Keratinocyte (primary cell): ENCODE data around the gene ADARB2. TPM values are rescaled to one million over a fixed set of nuclear protein-coding genes. Genes with fewer than 3 reads are reported as not detected.

Source experiments
- DNase-seq: peaks from one replicate; pipeline ENCODE4 v3.0.0-alpha.2; 2011; ENCODE audit warnings: low read depth, missing footprints, low spot score
- FAIRE-seq: peaks from 2 replicates; lab custom pipeline; 2011; peaks lifted over from hg19 to GRCh38; lab: Jason Lieb, UNC
- H2AFZ ChIP-seq: 2 replicates; pipeline ENCODE4 v1.6.0; 2012; ENCODE audit warnings: low read length, control low read depth, inconsistent platforms; ENCODE audit not compliant: control insufficient read depth
- H3K27ac ChIP-seq: 2 replicates; pipeline ENCODE4 v1.5.1; 2011; ENCODE audit warnings: low read length; ENCODE audit not compliant: control insufficient read depth, insufficient read depth
- H3K27me3 ChIP-seq: 3 replicates; pipeline ENCODE4 v1.6.0; 2011; ENCODE audit warnings: low read length; ENCODE audit not compliant: control insufficient read depth, insufficient read depth; ENCODE audit errors: extremely low read depth
- H3K36me3 ChIP-seq, 2 experiments: 2 replicates in 1 of 2; 3 replicates in 1 of 2; pipeline ENCODE4 v1.5.1; 2011; ENCODE audit warnings: low read length in 2 of 2, mild to moderate bottlenecking in 1 of 2; ENCODE audit not compliant: control insufficient read depth in 2 of 2, insufficient read depth in 2 of 2; ENCODE audit errors: extremely low read depth in 1 of 2
- H3K4me1 ChIP-seq: 3 replicates; pipeline ENCODE4 v1.5.1; 2011; ENCODE audit warnings: low read length; ENCODE audit not compliant: control insufficient read depth, insufficient read depth; ENCODE audit errors: extremely low read depth
- H3K4me2 ChIP-seq: 3 replicates; pipeline ENCODE4 v1.6.0; 2011; ENCODE audit warnings: low read depth, low read length; ENCODE audit not compliant: control insufficient read depth, insufficient read depth; ENCODE audit errors: extremely low read depth
- H3K4me3 ChIP-seq, 3 experiments: fragments of 200-600 bp in 1 of 3; sonication (generic) in 1 of 3; 2 replicates in 2 of 3; 3 replicates in 1 of 3; pipeline ENCODE4 v1.5.1; 2011 to 2016; ENCODE audit warnings: low read length in 3 of 3, mild to moderate bottlenecking in 3 of 3, control low read depth in 2 of 3, inconsistent platforms in 1 of 3, low read depth in 1 of 3, mixed read lengths in 1 of 3, mixed run types in 1 of 3, moderate library complexity in 1 of 3; ENCODE audit not compliant: control insufficient read depth in 2 of 3, insufficient read depth in 2 of 3; ENCODE audit errors: extremely low read depth in 1 of 3
- H3K79me2 ChIP-seq: 2 replicates; pipeline ENCODE4 v1.6.0; 2012; ENCODE audit warnings: low read length; ENCODE audit not compliant: control insufficient read depth, insufficient read depth
- H3K9ac ChIP-seq: 3 replicates; pipeline ENCODE4 v1.6.0; 2011; ENCODE audit warnings: low read length; ENCODE audit not compliant: control insufficient read depth, insufficient read depth; ENCODE audit errors: extremely low read depth
- H3K9me1 ChIP-seq: 3 replicates; pipeline ENCODE4 v1.6.0; 2011; ENCODE audit warnings: low read length; ENCODE audit not compliant: control insufficient read depth, insufficient read depth; ENCODE audit errors: extremely low read depth
- H3K9me3 ChIP-seq: 2 replicates; pipeline ENCODE4 v1.5.1; 2012; ENCODE audit warnings: low read depth, low read length; ENCODE audit not compliant: control insufficient read depth
- H4K20me1 ChIP-seq: 3 replicates; pipeline ENCODE4 v1.6.0; 2011; ENCODE audit warnings: low read length; ENCODE audit not compliant: control insufficient read depth, insufficient read depth; ENCODE audit errors: extremely low read depth
- EZH2 ChIP-seq: IDR thresholded peaks from one replicate; pipeline ENCODE4 v1.6.1; 2012; ENCODE audit warnings: inconsistent platforms, mild to moderate bottlenecking, low read length, moderate library complexity
- dilution Hi-C: fragments of 300-500 bp; cut with MboI; formaldehyde crosslinking; loops from one replicate; pipeline ENCODE4 v1.7.0; 2020; ENCODE audit warnings: low sequenced_read_pairs; ENCODE audit not compliant: extremely low pct_ligation_motif_present
- polyA plus RNA-seq, 5 experiments: library from polyadenylated mRNA; depleted of rRNA in 3 of 5; stranded (reverse) in 3 of 5; stranded (forward) in 1 of 5; unstranded in 1 of 5; fragments of >200 nt; gene quantifications; 1 replicate in 1 of 5; 2 replicates in 3 of 5; 3 replicates in 1 of 5; pipeline versions ENCODE4 v1.2.1 to v1.2.3, GENCODE V29; 2011 to 2012; ENCODE audit warnings: missing spikeins in 2 of 5, low read depth in 1 of 5, low replicate concordance in 1 of 5
- TF ChIP-seq, protein P1 (sequence below), 3 experiments: IDR thresholded peaks in 1 of 3; conservative IDR thresholded peaks in 1 of 3; optimal IDR thresholded peaks in 1 of 3; 2 replicates in 2 of 3; 3 replicates in 1 of 3; pipeline versions ENCODE3 to v1.5.1; 2011; ENCODE audit warnings: low read length in 3 of 3, mild to moderate bottlenecking in 3 of 3, moderate library complexity in 2 of 3, control low read depth in 1 of 3, inconsistent platforms in 1 of 3; ENCODE audit not compliant: insufficient read depth in 2 of 3; ENCODE audit errors: extremely low read depth in 1 of 3

ADARB2 gene
- polyA plus RNA-seq, 1 donor (not counting 4 experiments of a cell fraction or from before 2014, with no cell fraction given) = not detected

DNA sequence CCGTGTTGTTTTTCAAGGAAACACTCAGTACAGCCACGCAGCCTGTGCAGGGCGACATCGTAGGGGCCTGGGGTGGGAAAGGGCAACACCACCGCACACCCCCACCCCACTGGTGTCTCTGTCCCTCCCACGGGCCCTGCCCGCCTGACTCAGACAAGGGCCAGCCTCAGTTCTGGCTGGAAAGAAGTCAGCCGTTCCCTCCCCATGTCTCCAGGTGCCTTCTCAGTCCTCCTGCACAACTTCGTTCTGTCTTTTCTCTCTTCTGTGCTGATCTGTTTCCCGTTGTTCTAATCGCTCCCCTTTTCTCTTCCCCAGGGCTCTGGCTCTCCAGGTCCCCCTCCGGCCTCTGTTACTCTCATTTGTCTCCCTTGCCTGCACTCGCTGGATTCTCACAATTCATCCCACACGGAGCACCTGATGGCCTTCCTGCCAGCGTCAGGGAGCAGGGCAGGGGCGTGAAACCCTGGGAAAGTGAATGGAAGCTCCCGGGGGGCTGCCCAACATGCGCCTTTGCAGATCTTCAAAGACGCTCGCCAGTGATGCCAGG is 583.4 kb downstream of the ADARB2 start:
- Histone ChIP-seq H3K9me3 (no peaks in the 10 kb centered on the region), H3K4me2 (no peak overlapping the region), H3K79me2 (no peaks in the 10 kb centered on the region), H3K4me3 (no peak overlapping the region), H2AFZ (no peak overlapping the region), H3K4me1 (no peaks in the 10 kb centered on the region), H3K27ac (no peak overlapping the region), H3K9me1 (no peaks in the 10 kb centered on the region), H3K36me3 (no peaks in the 10 kb centered on the region), H4K20me1 (no peaks in the 10 kb centered on the region), H3K9ac (no peak overlapping the region), H3K27me3 (no peaks in the 10 kb centered on the region)
- no peak for DNase-seq
- dilution Hi-C loops = no loop called here
- no peak for FAIRE-seq
- TF ChIP-seq EZH2 = no peak
- TF ChIP-seq, protein P1, sequence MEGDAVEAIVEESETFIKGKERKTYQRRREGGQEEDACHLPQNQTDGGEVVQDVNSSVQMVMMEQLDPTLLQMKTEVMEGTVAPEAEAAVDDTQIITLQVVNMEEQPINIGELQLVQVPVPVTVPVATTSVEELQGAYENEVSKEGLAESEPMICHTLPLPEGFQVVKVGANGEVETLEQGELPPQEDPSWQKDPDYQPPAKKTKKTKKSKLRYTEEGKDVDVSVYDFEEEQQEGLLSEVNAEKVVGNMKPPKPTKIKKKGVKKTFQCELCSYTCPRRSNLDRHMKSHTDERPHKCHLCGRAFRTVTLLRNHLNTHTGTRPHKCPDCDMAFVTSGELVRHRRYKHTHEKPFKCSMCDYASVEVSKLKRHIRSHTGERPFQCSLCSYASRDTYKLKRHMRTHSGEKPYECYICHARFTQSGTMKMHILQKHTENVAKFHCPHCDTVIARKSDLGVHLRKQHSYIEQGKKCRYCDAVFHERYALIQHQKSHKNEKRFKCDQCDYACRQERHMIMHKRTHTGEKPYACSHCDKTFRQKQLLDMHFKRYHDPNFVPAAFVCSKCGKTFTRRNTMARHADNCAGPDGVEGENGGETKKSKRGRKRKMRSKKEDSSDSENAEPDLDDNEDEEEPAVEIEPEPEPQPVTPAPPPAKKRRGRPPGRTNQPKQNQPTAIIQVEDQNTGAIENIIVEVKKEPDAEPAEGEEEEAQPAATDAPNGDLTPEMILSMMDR (optimal IDR thresholded peaks at IDR 0.05 in 1 of 3, IDR thresholded peaks at IDR 0.05 in 1 of 3, conservative IDR thresholded peaks at IDR 0.05 in 1 of 3; ENCODE audit: extremely low read depth in 1 of 3, insufficient read depth in 2 of 3, low read length in 3 of 3) = no peak

DNA sequence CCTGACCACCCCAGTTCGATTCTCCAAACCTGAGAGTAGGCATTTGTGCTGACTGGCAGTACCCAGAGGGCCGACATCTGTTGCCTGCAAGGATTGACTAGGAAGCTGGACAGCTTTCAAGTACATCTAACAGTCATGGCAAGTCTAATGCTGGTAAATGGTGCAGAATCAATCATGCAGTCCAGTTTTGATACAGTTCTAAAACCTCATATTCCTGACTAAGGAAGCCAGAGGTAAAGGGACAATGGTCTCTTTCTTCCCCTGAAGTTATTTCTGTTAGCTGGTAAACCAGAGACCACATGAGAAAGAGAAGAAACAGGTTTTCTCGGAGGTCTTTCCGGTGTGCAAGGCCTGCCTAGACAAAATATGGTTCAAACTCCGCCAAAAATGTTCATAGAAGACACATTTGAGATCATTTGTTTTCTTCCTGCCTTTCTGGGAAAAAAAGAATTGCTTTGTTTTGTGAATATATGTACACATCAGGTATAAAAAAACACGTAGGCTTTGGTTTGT is 584.0 kb downstream of the ADARB2 start:
- Histone ChIP-seq H3K4me2 (no peak overlapping the region), H4K20me1 (no peaks in the 10 kb centered on the region), H3K27ac (no peak overlapping the region), H2AFZ (no peak overlapping the region), H3K27me3 (no peaks in the 10 kb centered on the region), H3K79me2 (no peaks in the 10 kb centered on the region), H3K9ac (no peak overlapping the region), H3K4me1 (no peaks in the 10 kb centered on the region), H3K4me3 (no peak overlapping the region), H3K9me3 (no peaks in the 10 kb centered on the region), H3K36me3 (no peaks in the 10 kb centered on the region), H3K9me1 (no peaks in the 10 kb centered on the region)
- TF ChIP-seq EZH2 = no peak
- TF ChIP-seq, protein P1 (optimal IDR thresholded peaks at IDR 0.05 in 1 of 3, IDR thresholded peaks at IDR 0.05 in 1 of 3, conservative IDR thresholded peaks at IDR 0.05 in 1 of 3; ENCODE audit: extremely low read depth in 1 of 3, insufficient read depth in 2 of 3, low read length in 3 of 3) = no peak
- no peak for DNase-seq
- dilution Hi-C loops = no loop called here
- FAIRE-seq = no peak
